IPS DF 6.9 (cell line): ENCODE data around the gene C11orf21.
"Not testable (repeated sequence)": the region's sequence is repeated elsewhere in the genome, so short reads cannot be mapped to it uniquely, and the experiment has no call there.

Experiments
- DNase-seq: peaks from one replicate; pipeline ENCODE4 v3.0.0-alpha.2; 2013; ENCODE audit warnings: low read depth, low spot score
- H3K27ac ChIP-seq: one replicate; pipeline ENCODE4 v1.5.1; 2013; ENCODE audit warnings: low read length, control low read depth
- H3K27me3 ChIP-seq: 2 replicates; pipeline ENCODE4 v1.6.1; 2013; ENCODE audit warnings: mild to moderate bottlenecking, low read length; ENCODE audit not compliant: control insufficient read depth, insufficient read depth
- H3K36me3 ChIP-seq: 2 replicates; pipeline ENCODE4 v1.6.1; 2013; ENCODE audit warnings: low read length; ENCODE audit not compliant: control insufficient read depth, insufficient read depth
- H3K4me1 ChIP-seq: 2 replicates; pipeline ENCODE4 v1.6.1; 2013; ENCODE audit warnings: low read length; ENCODE audit not compliant: control insufficient read depth, insufficient read depth
- H3K4me3 ChIP-seq: 2 replicates; pipeline ENCODE4 v1.5.1; 2013; ENCODE audit warnings: mild to moderate bottlenecking, low read length
- H3K9me3 ChIP-seq: 2 replicates; pipeline ENCODE4 v1.6.1; 2013; ENCODE audit warnings: low read length, inconsistent platforms; ENCODE audit not compliant: control insufficient read depth, insufficient read depth
- WGBS: extraction: QIAGEN DNeasy Blood & Tissue Kit; methylation state at CpG from one replicate; pipeline ENCODE4 v1.1.7; 2013; ENCODE audit warnings: mixed read lengths, missing lambda C conversion rate; ENCODE audit not compliant: insufficient read length, insufficient coverage; 5-methylcytosine and 5-hydroxymethylcytosine counted together

C11orf21 gene

GRCh38 chr11:2301631-2302305 lies at the start of gene C11orf21, which contains the start of gene TSPAN32:
TSS of gene C11orf21 (minus strand) at chr11:2301918. CDS start at chr11:2301808, 110 bp downstream.
TSS of gene TSPAN32 (plus strand) at chr11:2302013. CDS start at chr11:2302150, 137 bp downstream.
- Histone ChIP-seq H3K4me1 (no peaks in the 10 kb centered on the region), H3K4me3 (no peak within 1 kb of the TSS), H3K9me3 (no peaks in the 10 kb centered on the region), H3K27ac (no peak within 1 kb of the TSS), H3K36me3 (no peaks in the 10 kb centered on the region; the same call in 1 of the 2 replicates), H3K27me3 (no peaks in the 10 kb centered on the region)
- DNase-seq: no peak
- no CpG with 5 or more reads among the region's 16 CpGs for WGBS

DNA sequence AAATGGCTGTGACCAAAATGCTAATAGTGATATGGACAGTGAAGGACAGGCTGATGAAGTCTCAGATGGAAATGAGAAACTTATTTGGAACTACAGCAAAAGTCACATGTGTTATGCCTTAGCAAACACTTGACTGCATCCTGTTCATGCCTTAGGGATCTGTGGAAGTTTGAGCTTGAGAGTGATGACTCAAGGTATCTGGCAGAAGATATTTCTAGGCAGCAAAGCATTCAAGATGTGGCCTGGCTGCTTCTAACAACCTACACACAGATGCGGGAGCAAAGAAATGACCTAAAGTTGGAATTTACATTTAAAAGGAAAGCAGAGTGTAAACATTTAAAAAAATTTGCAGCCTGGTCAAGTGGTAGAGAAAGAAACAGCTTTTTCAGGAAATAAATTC lies 47.3 kb upstream of the C11orf21 start:
- WGBS: no CpG with 5 or more reads among the region's 1 CpG
- no peaks in the 10 kb centered on the region for H3K4me1 ChIP-seq

DNA sequence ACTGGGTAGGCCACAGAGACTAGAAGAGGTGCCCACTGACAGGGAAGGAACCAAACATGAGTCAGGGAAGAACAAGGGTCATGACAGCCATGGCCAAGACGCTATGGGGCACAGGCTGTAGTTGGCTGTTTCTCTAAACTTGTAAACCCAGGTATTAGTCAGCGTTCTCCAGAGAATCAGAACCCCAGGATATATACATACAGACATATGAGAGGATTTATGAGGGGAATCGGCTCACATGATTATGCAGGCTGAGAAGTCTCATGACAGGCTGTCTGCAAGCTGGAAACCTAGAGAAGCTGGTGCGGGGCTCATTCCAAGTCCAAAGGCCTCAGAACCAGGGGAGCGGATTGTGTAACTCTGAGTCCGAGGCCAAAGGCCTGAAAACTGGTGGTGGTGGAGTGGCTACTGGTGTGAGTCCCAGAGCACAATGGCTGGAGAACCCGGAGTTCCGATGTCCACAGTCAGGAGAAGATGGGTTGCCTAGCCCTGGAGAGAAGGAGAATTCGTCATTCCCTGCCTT lies 45.7 kb upstream of the C11orf21 start:
- WGBS: no CpG with 5 or more reads among the region's 9 CpGs
- Histone ChIP-seq H3K9me3 (peaks cover 3% of the 10 kb centered on the region; the same call in 1 of the 2 replicates), H3K27ac (no peak overlapping the region), H3K4me3 (no peak overlapping the region), H3K27me3 (no peaks in the 10 kb centered on the region), H3K36me3 (no peaks in the 10 kb centered on the region), H3K4me1 (no peaks in the 10 kb centered on the region)
- DNase-seq: no peak

More for the DNA sequence above, 47.3 kb upstream of the C11orf21 start:
- Histone ChIP-seq H3K36me3 (no peaks in the 10 kb centered on the region), H3K27me3 (peaks cover 2% of the 10 kb centered on the region; the same call in 1 of the 2 replicates), H3K27ac (no peak overlapping the region), H3K4me3 (no peak overlapping the region), H3K9me3 (peaks cover 3% of the 10 kb centered on the region; the same call in 1 of the 2 replicates)
- no peak for DNase-seq

DNA sequence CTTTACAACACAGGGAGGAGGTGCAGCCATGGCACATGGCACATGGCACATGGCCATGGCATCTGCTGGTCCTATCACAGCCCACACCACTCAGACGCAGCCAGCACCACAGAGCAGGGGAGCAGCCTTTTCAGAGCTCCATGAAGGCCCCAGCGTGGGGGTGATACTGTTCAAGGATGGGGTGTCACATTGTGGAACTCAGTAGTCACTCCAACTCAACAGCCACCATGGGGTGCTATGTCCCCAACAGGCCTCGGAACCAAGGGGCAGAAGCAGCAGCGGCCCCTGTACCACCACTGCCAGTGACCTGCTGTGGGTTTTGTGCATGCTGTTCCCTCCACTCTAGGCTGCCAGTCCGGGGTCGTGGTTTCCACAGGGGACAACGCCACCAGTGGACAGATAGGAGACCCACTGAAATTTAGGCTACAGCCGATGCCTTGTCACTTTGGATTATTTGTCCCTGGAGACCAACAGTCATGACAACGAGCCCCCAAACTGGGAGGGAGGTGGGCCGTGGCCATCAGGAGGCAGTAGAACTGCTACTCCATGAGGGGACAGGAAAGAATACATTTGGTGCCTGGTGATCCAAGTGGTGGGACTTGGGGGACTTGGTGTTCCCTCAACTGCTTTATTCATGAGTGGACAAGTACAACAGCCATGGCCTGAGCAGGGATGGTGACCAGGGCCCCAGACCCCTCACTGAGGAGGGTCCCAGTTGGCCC lies 45.0 kb upstream of the C11orf21 start:
- Histone ChIP-seq H3K27ac (no peak overlapping the region), H3K36me3 (no peaks in the 10 kb centered on the region), H3K9me3 (peaks cover 3% of the 10 kb centered on the region; the same call in 1 of the 2 replicates), H3K27me3 (no peaks in the 10 kb centered on the region), H3K4me3 (no peak overlapping the region), H3K4me1 (no peaks in the 10 kb centered on the region)
- no CpG with 5 or more reads among the region's 10 CpGs for WGBS
- DNase-seq: no peak

- Histone ChIP-seq H3K36me3 (no peaks in the 10 kb centered on the region), H3K4me3 (no peak overlapping the region), H3K4me1 (no peaks in the 10 kb centered on the region), H3K9me3 (peaks cover 3% of the 10 kb centered on the region; the same call in 1 of the 2 replicates), H3K27ac (no peak overlapping the region), H3K27me3 (no peaks in the 10 kb centered on the region)
- no CpG with 5 or more reads among the region's 4 CpGs for WGBS
- no peak for DNase-seq
Observed at GRCh38 chr11:2346014-2346413, 44.3 kb upstream of the C11orf21 start.

DNA sequence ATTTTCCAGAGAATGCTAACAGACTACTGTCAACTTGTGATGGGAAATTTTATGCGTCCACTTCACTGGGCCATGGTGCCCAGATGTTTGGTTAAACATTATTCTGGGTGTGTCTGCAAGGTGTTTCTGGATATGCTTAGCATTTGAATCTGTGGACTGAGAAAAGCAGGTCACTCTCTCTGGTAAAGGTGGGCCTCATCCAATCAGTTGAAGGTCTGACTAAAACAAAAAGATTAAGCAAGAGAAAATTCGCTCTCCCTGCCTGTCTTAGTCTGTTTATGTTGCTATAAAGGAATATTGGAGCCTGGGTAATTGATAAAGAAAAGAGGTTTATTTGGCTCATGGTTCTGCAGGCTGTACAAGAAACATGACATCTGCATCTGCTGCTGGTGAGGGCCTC lies 43.3 kb upstream of the C11orf21 start:
- no peak overlapping the region for H3K27ac ChIP-seq
- no peak for DNase-seq
- peaks cover 3% of the 10 kb centered on the region; the same call in 1 of the 2 replicates for H3K9me3 ChIP-seq
- WGBS: no CpG with 5 or more reads among the region's 2 CpGs
- no peaks in the 10 kb centered on the region for H3K4me1 ChIP-seq
- H3K4me3 ChIP-seq: no peak overlapping the region
- no peaks in the 10 kb centered on the region for H3K36me3 ChIP-seq
- H3K27me3 ChIP-seq: no peaks in the 10 kb centered on the region

DNA sequence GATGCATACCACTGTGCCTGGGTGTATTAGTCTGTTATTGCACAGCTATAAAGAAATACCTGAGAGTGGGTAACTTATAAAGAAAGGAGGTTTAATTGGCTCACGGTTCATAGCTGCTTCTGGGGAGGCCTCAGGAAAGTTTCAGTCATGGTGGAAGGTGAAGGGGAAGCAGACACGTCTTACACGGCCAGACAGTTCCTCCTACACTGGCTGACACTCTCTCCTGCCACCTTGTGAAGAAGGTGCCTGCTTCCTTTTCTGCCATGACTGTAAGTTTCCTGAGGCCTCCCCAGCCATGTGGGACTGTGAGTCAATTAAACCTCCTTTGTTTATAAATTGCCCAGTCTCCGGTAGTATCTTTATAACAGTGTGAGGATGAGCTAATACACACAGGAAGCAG lies 41.8 kb upstream of the C11orf21 start:
- Histone ChIP-seq H3K36me3 (no peaks in the 10 kb centered on the region), H3K27ac (no peak overlapping the region), H3K27me3 (no peaks in the 10 kb centered on the region), H3K9me3 (no peaks in the 10 kb centered on the region), H3K4me1 (no peaks in the 10 kb centered on the region), H3K4me3 (no peak overlapping the region)
- no peak for DNase-seq
- WGBS: no CpG with 5 or more reads among the region's 4 CpGs

- no CpG with 5 or more reads among the region's 5 CpGs for WGBS
- H3K4me3 ChIP-seq: no peak overlapping the region
Observed at GRCh38 chr11:2342981-2343380, 41.3 kb upstream of the C11orf21 start.

DNA sequence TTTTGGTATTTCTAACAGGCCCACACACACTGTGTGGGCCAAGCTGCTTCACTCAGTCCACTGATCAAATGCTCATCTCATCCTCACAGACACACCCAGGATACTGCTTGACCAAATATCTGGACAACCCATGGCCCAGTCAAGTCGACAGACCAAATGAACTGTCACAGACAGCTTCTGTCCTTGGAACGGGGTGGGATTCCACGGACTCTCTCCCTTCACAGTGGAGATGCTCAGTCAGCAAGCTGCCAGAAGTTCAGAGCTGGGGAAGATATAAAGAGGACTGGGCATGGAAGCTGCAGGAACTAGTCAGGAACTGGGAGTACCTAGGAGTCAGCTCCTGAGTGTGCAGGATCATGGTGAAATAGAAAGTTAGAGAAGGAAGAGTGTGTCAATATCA lies 40.8 kb upstream of the C11orf21 start:
- WGBS: no CpG with 5 or more reads among the region's 3 CpGs
- Histone ChIP-seq H3K27ac (no peak overlapping the region), H3K36me3 (no peaks in the 10 kb centered on the region), H3K4me3 (no peak overlapping the region), H3K9me3 (no peaks in the 10 kb centered on the region), H3K27me3 (no peaks in the 10 kb centered on the region), H3K4me1 (no peaks in the 10 kb centered on the region)
- DNase-seq: no peak

More at GRCh38 chr11:2342981-2343380, 41.3 kb upstream of the C11orf21 start:
- no peaks in the 10 kb centered on the region for H3K36me3 ChIP-seq
- no peaks in the 10 kb centered on the region for H3K27me3 ChIP-seq
- DNase-seq: no peak
- no peak overlapping the region for H3K27ac ChIP-seq
- no peaks in the 10 kb centered on the region for H3K4me1 ChIP-seq
- no peaks in the 10 kb centered on the region for H3K9me3 ChIP-seq

DNA sequence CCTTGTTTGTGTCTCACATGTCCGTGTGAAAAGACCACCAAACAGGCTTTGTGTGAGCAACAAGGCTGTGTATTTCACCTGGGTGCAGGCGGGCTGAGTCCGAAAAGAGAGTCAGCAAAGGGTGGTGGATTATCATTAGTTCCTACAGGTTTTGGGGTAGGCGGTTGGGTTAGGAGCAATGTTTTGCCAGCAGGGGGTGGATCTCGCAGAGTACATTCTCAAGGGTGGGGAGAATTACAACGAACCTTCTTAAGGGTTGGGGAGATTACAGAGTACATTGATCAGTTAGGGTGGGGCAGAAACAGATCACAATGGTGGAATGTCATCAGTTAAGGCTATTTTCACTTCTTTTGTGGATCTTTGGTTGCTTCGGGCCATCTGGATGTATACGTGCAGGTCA lies 37.0 kb upstream of the C11orf21 start:
- DNase-seq, H3K9me3 ChIP-seq, H3K4me3 ChIP-seq, H3K27ac ChIP-seq, H3K27me3 ChIP-seq, H3K4me1 ChIP-seq, H3K36me3 ChIP-seq: not testable (repeated sequence)
- WGBS: no CpG with 5 or more reads among the region's 8 CpGs
